Ishikawa (cell line): ENCODE measurements around the gene STARD8.

ENCODE experiments used
- EP300 ChIP-seq: IDR thresholded peaks from 2 replicates; pipeline ENCODE4 v1.6.1; 2012; ENCODE audit warnings: borderline replicate concordance
- RAD21 ChIP-seq: IDR thresholded peaks from 2 replicates; pipeline ENCODE4 v1.6.1; 2012; ENCODE audit warnings: low read depth
- REST ChIP-seq: IDR thresholded peaks from 2 replicates; pipeline ENCODE4 v1.6.1; 2012; ENCODE audit warnings: low read depth, mild to moderate bottlenecking
- TAF1 ChIP-seq: IDR thresholded peaks from 2 replicates; pipeline ENCODE4 v1.6.1; 2012; ENCODE audit warnings: low read depth, mild to moderate bottlenecking
- TCF12 ChIP-seq: IDR thresholded peaks from 2 replicates; pipeline ENCODE4 v1.6.1; 2012; ENCODE audit warnings: low read depth
- USF1 ChIP-seq: IDR thresholded peaks from 2 replicates; pipeline ENCODE4 v1.6.1; 2012

GRCh38 chrX:68721546-68721945, 74.1 kb downstream of the STARD8 start:
- no peak for TF ChIP-seq TCF12
- TF ChIP-seq TAF1 = no peak
- no peak for TF ChIP-seq EP300
- no peak for TF ChIP-seq RAD21
- TF ChIP-seq REST = no peak
- TF ChIP-seq USF1 = no peak
